Left ventricle myocardium inferior (tissue), 1 donor: ENCODE data around the gene INTU. TPM values are rescaled to one million over a fixed set of nuclear protein-coding genes. Genes with fewer than 3 reads are reported as not detected.

Experiments
- DNase-seq: peaks from one replicate; pipeline ENCODE4 v3.0.0-alpha.2; 2020
- H3K27ac ChIP-seq: fragments of 200-600 bp; replicated peaks from 2 replicates; pipeline ENCODE4 v1.8.0; 2021
- H3K27me3 ChIP-seq: fragments of 200-600 bp; 2 replicates; pipeline ENCODE4 v1.8.0; 2021; ENCODE audit warnings: low read depth
- H3K36me3 ChIP-seq: fragments of 200-600 bp; 2 replicates; pipeline ENCODE4 v1.8.0; 2021
- H3K4me1 ChIP-seq: fragments of 200-600 bp; 2 replicates; pipeline ENCODE4 v1.8.0; 2021
- H3K4me3 ChIP-seq: fragments of 200-600 bp; 2 replicates; pipeline ENCODE4 v1.8.0; 2021; ENCODE audit warnings: mild to moderate bottlenecking, moderate library complexity
- H3K9me3 ChIP-seq: fragments of 200-600 bp; replicated peaks from 2 replicates; pipeline ENCODE4 v1.8.0; 2021
- intact Hi-C: fragments of 100-400 bp; cut with micrococcal nuclease; formaldehyde crosslinking; loops from one replicate; pipeline ENCODE4 v1.11.0; 2022
- total RNA-seq: library from RNA; stranded (reverse); fragmentation: NEBNext Ultra II Directional; extraction: Animal tissue kit (Norgen Biotek cat#: 25700); gene quantifications from one replicate; pipeline ENCODE4 v1.2.1, GENCODE V29; 2021
- TF ChIP-seq, protein P1 (sequence below): fragments of 200-600 bp; IDR thresholded peaks from 2 replicates; pipeline ENCODE4 v1.8.0; 2021; ENCODE audit warnings: antibody characterized with exemption, mild to moderate bottlenecking, borderline replicate concordance
- donor health status: DM: no; HTN: yes; CAD: no; lungs with severe emphysema.

INTU gene
- total RNA-seq, 1 donor from 2014 or later: 5.2 TPM

DNA sequence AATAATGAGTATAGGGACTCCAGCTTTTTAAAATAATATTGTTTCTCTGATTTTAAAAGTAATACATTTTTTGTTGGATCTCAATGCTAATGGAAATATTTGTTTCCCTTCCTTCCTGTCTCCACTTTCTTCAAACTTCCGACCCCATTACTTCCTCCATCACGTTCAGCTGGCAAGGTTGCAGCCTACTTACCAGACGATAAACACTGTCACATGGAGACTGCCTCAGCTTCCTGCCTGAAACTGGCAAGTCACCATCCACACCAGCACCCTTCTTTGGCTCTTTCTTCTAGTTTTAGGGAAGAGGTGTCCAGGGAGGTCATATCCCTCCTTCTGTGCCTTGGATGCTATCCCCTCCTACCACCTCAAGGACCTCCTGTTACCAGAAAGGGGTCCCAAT, 3.4 kb upstream of the INTU start:
- intact Hi-C loops: no loop called here
- Histone ChIP-seq H3K36me3 (no peaks in the 10 kb centered on the region), H3K27me3 (peaks cover 26% of the 10 kb centered on the region), H3K9me3 (no peaks in the 10 kb centered on the region), H3K27ac (no peak overlapping the region), H3K4me3 (no peak overlapping the region), H3K4me1 (peaks cover 23% of the 10 kb centered on the region)
- DNase-seq: no peak
- TF ChIP-seq, protein P1, sequence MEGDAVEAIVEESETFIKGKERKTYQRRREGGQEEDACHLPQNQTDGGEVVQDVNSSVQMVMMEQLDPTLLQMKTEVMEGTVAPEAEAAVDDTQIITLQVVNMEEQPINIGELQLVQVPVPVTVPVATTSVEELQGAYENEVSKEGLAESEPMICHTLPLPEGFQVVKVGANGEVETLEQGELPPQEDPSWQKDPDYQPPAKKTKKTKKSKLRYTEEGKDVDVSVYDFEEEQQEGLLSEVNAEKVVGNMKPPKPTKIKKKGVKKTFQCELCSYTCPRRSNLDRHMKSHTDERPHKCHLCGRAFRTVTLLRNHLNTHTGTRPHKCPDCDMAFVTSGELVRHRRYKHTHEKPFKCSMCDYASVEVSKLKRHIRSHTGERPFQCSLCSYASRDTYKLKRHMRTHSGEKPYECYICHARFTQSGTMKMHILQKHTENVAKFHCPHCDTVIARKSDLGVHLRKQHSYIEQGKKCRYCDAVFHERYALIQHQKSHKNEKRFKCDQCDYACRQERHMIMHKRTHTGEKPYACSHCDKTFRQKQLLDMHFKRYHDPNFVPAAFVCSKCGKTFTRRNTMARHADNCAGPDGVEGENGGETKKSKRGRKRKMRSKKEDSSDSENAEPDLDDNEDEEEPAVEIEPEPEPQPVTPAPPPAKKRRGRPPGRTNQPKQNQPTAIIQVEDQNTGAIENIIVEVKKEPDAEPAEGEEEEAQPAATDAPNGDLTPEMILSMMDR: no peak

DNA sequence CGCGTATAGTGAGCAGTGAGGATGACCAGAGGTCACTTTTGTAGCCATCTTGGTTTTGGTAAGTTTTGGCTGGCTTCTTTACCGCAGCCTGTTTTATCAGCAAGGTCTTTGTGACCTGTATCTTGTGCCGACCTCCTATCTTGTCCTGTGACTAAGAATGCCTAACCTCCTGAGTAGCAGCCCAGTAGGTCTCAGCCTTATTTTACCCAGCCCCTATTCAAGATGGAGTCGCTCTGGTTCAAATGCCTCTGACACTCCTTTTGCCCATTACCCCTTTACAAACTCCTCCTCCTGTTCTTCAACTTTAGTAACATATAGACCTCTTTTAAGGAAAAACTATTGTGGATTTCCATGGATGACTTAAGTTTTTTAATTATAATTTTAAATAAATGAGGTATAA, 2.6 kb upstream of the INTU start:
- no peak overlapping the region for H3K27ac ChIP-seq
- H3K4me1 ChIP-seq: peaks cover 23% of the 10 kb centered on the region
- no peaks in the 10 kb centered on the region for H3K9me3 ChIP-seq
- TF ChIP-seq, protein P1: no peak
- intact Hi-C loops: no loop called here
- H3K27me3 ChIP-seq: peaks cover 24% of the 10 kb centered on the region
- no peak for DNase-seq
- H3K36me3 ChIP-seq: no peaks in the 10 kb centered on the region
- no peak overlapping the region for H3K4me3 ChIP-seq

DNA sequence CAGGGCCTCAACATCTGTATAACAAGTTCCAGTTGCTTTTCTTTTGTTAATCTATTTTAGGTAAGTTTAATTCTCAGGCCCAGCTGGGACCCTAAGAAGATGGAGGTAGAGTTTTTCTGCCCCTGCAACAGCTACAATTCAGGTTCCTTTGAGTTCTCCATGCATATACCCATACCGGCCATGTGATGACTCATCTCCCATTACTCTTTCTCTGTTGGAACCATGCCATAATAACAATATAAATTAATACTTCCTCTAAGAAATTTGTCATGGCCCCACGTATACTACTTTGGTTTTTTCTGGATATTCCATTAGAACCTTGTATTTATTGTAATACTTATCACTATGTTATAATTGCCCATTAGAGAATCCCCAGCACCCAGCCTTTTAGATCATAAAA, 1.3 kb upstream of the INTU start:
- TF ChIP-seq, protein P1: no peak
- H3K9me3 ChIP-seq: no peaks in the 10 kb centered on the region
- intact Hi-C loops: no loop called here
- peaks cover 17% of the 10 kb centered on the region for H3K27me3 ChIP-seq
- no peak overlapping the region for H3K27ac ChIP-seq
- peaks cover 23% of the 10 kb centered on the region for H3K4me1 ChIP-seq
- no peak overlapping the region for H3K4me3 ChIP-seq
- H3K36me3 ChIP-seq: no peaks in the 10 kb centered on the region
- no peak for DNase-seq

DNA sequence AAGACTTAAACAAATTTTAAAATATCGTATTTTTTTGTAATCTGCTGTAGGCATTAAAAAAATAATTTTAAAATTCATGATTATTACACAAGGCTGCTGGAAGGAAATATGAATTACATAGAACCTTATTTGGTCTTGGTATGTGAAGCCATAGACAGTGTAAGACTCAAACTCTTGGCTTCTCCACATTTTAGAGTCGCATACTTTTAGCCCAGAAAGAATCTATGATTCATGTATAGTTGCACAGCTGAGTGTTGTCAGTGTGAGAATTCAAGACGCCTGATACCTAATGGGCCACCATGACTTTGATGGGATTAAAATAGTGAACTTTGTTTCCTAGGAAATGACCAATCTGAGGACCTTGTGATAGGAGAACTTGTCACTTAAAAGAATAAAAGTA, 1.4 kb downstream of the INTU start:
- Histone ChIP-seq H3K27me3 (peaks cover 3% of the 10 kb centered on the region), H3K4me1 (peaks cover 23% of the 10 kb centered on the region), H3K36me3 (no peaks in the 10 kb centered on the region), H3K4me3 (no peak overlapping the region), H3K27ac (no peak overlapping the region), H3K9me3 (no peaks in the 10 kb centered on the region)
- TF ChIP-seq, protein P1: no peak
- DNase-seq: no peak
- intact Hi-C loops: no loop called here

DNA sequence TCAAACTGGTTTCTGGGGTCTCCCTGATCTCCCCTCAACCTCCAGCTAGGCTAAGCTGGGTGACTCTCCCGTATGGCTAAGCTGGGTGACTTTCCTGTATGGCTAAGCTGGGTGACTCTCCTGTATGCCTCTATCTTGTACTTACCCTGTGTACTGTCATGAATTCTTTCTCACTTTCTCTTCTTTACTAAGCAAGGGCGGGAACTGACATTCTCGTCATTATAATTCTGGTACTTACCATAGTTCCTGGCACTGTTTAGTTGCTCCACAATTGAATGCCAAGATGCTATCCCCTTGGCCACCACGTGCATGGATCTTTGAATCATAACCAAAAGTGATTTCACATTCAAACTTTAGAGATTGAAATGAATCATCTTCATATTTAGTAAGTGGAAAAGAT, 8.8 kb downstream of the INTU start:
- TF ChIP-seq, protein P1: no peak
- H3K27ac ChIP-seq: no peak overlapping the region
- no peaks in the 10 kb centered on the region for H3K4me1 ChIP-seq
- H3K9me3 ChIP-seq: no peaks in the 10 kb centered on the region
- peaks cover 19% of the 10 kb centered on the region for H3K36me3 ChIP-seq
- no peak overlapping the region for H3K4me3 ChIP-seq
- intact Hi-C loops: no loop called here
- H3K27me3 ChIP-seq: no peaks in the 10 kb centered on the region
- no peak for DNase-seq

DNA sequence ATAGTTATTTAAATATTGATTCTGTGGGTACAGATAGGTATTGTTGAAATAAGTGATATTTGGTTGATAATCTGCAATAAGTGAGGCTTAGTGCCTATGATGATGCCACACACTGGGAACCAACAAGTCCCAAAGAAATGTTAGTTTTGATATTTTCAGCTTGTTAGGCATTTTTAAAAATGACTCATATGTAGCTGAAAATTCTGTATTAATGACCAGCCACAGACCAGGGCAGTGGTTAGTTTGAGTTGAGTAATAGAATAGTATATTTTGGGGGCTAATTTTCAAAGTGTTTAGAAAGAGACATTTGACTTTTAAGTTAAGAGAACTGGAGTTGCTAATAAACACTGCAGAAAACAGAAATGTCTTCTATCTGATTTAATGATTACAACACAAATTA, 9.4 kb downstream of the INTU start:
- Histone ChIP-seq H3K4me1 (no peaks in the 10 kb centered on the region), H3K36me3 (peaks cover 23% of the 10 kb centered on the region), H3K4me3 (no peak overlapping the region), H3K27ac (no peak overlapping the region), H3K9me3 (no peaks in the 10 kb centered on the region), H3K27me3 (no peaks in the 10 kb centered on the region)
- DNase-seq: no peak
- TF ChIP-seq, protein P1: no peak
- intact Hi-C loops: no loop called here
